OCI-M2 (cell line): Measurements from ENCODE around the gene NPW.
"Not testable (repeated sequence)": the region's sequence is repeated elsewhere in the genome, so short reads cannot be mapped to it uniquely, and the experiment has no call there.

Experiments
- DNase-seq: peaks from one replicate; lab custom pipeline; 2025; ENCODE audit not compliant: unreplicated experiment; lab: John Stamatoyannopoulos, UW

The NPW gene

DNA sequence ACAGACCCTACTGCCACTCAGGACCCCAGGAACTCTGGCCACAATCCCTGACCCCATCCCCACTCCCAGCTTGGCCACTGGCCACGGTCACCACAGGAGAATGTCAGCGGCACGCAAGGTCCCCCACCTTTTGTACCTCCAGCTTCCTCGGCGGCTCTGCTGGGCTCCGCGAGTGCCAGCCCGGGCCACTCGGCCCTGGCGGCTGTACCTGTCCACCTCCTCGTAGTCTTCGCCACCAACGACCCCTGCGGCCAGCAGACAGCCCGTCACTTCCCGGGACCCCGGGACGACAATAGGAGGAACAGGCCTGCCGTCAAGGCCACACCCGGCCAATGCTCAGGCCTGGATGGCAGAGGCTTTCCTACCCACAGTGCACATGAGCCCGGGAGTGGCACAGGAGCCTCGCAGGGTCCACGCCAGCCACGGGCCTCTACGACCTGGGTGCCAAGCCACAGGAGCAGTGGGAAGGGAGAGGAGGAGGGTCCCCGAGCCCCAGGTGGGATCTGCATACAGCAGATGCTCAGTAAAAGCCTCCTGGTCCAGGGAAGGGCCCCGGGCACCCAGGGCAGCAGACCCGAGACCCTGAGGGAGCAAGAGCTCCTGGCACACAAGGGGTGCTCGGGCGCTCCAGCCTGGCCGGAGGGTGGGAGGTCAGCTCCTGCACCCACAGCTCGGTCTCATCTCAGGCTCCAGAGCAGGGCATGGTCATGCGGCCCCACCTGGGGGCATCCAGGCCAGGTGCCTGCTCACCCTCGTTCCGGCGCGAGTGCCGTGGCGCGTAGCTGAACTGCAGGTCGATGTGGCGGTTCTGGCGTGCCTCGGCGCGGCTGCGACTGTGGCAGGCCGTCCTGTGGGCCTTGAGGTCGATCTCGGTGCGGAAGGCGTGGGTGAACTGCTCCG is 17.9 kb upstream of the NPW start:
- no peak for DNase-seq

DNA sequence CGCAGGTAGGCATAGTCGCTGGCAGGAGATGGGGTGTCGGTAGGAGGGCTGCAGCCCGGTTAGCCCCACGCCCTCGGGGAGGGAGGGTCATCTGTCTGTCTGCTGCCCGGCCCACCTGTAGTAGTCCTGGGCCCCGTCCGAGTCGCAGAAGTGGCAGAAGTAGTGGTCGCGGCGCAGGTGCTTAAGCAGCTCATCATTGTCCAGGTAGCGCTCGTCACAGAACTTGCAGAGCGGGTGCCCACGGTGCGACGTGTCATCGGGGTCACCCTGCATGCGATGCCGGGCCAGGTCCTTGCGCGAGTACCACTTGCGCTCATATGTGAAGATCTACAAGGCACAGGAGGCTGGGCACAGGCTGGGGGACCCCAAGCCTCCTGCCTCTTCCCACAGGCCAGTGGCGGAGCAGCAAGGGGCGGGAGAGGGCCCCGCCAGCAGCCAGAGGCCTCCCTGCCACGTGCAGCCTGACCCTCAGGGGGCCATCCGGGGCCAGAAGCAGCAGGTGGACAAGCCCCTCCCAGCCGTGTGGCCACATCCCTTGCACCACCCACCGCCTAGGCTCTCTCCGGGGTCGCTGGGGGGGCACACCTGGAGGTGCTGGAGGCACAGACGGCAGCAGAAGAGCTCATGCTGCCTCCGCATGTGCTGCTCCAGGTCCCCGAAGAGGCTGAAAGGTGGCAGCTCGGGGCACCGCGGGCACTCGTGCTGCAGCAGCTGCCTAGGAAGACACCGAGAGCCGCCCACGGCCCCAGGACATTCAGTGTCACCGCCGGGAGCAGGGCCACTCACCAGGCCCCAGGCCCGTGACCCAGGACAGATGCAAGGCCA is 17.0 kb upstream of the NPW start:
- no peak for DNase-seq

DNA sequence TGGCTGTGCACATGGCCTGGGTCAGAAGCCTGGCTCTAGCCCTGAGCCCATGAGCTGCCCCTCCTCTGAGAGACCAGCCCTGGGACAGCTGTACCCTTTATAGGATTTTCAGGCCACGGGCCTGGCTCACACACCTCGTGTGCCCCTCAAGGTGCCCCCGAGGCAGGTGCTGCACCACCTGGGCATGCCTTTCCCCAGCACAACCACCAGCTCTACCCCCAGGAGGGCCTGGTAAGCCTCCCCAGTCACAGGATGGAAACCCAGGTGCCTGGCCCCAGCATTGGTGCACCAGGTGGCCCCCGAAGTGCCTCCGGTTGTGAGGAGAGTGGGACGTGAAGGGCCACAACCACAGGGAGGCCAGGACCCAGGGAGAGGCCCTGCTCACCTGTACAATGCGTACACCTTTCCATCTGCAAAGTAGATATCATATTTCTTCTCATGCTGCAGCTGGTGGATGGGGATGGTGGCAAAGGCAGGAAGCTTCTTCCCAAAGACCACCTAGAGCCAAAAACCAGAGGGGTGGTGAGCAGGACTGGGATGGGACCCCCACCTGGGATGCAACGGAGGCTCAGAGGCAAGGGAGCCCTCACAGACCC is 16.3 kb upstream of the NPW start:
- no peak for DNase-seq

DNA sequence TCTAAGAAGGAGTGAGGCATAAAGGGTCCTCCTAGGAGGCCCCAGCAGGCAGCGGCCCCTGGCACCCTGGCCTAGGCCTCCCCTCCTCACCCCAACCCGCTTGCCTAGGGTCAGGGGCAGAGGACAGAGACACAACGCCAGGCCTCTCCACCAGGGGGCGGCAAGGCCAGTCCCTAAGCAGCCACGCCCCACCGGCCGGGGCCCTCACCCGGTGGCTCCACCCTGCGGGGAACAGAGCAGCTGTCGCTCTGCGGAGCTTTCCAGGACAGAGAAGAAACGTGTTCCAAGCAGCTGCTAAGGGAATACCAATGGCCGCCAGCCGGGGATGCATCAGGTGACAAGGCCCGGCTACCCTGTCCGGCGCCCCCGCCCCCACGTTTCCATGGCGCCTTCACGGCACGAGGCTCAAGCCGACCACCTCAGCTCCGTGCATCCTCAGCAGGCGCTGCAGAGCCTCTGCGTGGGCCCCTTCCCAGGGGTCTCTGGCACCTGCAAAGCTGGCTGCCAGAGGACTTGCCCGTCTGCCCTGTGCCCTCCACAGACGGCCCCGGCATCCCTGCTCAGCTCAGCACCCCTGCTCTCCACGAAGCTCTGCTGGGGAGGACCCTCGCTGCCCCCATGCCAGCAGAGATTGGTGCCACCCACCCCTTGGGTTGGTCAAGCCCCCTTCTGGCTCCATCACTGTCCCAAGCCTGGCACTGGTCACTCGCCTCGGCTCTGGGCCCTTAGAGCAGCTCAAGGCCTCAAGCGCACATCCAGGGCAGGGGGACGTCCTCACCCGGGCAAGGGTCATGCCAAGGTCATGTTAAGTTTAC is 15.6 kb upstream of the NPW start:
- DNase-seq: no peak

DNA sequence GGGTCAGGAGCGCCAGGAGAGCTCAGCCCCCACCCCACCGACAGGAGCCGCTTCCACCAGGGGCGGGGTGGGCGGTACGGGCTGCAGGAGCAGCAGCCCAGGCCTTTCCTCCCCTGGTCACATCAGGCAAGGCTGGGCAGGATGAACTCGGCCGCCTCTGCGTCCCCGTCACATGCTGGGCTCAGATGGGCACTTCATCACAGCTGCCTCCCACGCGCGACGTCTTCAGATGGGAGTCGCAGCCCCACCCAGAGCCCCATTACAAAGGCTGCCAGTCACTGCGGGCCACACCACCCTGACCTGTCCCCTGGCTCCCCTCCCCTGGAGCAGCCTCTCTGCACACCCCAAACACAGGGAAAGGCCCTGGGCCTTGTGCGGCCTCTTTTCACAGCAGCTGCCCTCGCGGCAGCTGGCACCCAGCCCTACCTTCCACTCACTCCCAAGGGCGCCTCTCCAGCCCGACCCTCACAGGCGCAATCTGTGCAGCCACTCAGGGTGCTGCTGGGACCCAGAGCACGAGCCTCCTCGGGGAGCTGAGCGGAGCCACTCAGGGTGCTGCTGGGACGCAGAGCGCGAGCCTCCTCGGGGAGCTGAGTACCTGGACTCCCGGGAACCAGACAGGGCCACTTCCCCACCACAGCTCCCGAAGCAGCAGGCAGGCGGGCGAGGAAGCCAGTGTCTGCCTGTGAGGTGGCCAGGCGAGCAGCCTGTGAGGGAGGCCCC is 14.6 kb upstream of the NPW start:
- no peak for DNase-seq

DNA sequence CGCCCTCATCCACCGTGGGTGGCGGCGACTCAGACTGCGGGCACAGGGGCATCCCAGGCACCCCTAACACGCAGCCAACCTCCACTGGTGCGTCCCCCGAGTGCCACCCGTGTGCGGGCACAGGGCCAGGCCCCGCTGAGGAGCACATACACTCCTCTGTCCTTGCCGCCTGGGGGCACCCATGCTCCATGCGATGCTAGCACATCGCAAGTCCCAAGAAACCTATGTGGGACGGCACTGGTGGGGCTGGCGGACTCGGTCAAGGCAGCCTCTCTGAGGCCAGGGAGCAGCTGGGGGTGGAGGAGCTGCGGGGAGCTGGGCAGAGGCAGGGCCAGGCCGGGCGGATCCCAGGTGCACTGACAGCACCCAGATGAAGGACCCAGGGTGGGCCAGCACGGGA is 13.9 kb upstream of the NPW start:
- no peak for DNase-seq

DNA sequence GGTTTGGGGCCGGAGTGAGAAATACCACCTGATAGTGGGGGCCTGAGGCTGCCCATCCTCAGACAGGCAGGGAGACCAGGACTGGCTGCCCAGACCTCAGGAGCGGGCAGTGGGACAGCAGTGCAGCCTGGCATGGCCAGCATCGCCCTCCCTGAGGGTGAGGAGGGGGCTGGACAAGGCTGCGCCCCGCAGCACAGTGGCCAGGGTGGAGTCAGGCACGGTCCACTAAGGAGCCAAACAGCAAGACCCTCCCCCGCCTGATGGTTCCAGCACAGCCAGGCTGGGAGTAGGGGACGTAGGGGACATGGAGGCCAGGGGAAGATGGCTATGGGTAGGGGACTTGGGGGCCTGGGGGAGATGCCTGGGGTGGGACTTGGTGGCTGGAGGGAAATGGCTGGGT is 13.3 kb upstream of the NPW start:
- DNase-seq: no peak

DNA sequence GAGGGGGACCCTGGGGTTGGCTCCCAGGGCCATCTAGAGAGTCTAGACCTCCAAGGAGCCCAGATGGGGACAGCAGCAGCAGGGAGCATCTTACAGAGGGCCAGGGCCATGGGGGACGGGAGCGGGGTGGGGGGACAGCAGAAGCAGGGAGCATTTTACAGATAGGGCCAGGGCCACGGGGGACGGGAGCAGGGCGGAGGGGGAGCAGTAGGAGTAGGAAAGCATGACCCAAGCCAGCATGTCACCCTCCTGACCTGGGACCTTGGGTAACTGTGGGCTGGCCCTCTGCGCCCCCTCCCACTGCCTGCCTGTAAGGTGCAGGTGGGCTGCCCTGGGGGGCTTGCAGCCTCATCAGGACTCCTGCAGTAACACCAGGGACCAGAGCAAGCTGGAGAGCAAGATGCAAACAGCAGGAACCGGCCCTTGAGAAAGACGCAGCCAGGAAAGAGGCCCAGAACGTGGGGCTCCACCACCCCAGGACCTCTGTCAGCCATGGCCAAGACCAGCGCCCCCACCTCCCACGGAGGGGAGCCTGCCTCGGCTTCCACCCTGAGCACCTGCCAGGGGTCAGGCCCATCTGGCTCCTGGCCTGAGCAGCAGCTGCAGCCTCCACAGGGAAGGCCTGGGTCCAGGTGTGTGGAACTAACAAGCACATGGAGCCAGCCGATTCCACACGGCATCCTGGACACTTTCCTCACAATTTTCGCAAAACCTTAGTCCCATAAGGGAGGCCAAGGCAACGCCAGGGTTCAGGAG is 12.3 kb upstream of the NPW start:
- DNase-seq: no peak

DNA sequence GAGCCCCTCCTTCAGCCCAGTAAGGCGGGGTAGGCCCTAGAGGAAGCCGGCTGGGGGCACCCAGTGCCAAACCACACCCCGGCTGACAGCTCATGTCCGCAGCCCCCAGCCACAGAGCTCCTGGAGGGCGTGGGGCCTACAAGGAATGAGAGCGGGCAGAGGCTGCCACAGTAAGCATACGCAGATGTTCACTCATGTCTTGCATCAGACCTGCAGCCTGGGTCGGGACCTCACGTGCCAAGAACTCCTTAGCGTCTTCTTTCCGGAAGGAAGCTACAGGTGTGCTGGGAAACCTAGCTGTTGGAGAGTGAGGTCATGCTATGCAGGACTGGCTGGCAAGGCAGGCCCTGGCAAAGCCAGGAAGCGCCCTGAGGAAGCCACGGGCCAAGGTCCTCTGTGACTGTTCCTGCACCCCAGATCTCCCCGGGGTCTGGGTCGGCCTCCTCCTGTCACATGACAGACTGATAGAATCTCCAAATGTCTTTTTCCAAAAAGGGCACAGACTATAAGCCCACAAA is 11.5 kb upstream of the NPW start:
- no peak for DNase-seq

DNA sequence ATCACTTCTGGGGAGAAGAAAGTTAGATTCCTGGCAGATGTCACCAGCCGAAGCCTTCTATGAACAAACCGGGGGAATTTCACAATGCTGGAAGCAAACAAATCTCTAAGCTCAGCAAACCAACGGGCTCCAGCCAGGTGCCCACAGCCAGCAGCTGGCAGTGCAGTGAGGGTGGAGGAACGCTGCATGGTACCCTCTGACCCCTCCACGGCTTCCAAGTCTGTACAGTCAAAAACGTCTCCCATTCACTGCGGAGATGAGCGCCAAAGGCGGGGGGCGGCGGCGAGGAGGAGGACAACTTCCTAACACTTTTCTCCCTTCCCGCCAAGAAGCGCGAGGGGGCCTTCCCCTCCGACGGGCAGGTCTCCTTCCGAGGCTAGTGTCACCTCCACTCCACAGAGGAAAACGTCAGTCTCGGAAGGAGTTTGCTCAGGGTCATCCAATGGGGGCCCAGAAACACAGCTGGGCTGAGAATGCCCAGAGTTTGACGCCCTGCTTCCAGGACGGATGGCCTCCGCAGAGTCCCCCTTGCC is 10.9 kb upstream of the NPW start:
- DNase-seq: no peak

DNA sequence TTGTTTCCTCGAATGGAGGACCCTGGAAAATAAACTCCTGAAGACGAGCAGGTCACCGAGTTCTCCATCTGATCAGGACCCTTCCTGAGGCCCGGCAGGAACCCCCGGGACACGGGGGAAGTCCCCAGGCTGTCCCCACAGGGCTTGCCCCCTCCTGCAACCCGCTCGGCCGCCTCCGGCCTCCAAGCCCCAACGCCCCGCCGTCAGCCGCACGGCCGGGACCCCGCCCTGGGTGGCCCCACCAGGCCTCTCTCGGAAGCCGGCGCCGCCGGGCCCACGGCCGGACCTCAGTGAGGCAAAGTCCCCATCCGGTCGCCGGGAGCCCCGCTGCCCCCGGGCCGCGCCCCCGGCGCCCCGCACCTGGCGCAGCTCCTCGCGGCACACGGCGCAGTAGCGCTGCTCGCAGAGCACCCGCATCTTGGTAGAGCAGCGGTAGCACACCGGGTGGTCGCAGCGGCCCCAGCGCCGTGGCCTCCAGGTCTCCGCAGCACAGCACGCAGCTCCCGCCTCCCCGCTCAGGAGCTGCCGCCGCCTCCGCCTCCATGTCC is 10.3 kb upstream of the NPW start:
- DNase-seq: no peak

DNA sequence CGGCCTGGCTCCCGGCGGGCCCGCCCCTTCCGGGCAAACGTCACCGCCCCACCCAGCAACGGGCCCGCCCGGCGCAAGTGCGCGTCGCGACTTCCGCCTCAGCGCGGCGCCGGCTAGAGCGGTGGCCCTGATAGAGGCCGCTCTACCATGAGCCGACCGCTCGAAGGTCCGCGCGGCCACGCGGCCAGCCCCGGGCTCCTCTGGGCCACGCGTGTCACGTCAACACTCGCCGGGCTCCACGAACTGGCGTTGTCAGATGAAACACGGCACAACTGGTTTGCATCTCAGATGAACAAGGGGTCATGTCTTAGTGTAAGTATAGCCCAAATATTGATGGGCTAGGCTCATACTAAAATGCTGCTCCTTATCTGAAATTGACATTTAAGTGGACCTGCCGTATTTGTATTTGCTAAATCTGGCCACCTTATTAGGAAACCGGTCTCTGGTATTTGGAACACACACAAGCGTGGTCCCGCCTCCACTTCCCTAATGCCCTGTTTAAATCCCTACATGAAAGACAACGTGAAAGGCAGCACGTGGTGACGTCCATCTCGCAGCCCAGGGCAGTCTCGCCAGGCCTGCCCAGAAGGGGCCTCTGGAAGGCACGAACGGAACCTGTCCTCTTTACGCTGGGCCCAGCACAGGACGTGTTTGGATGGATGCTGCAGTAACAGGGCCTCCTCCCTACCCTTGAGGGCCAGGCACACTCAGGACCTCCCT is 9.6 kb upstream of the NPW start, which contains the start of gene ZNF598:
TSS of gene ZNF598 (minus strand) at position 31 of the 720 bp plus-strand sequence.
- no peak for DNase-seq

DNA sequence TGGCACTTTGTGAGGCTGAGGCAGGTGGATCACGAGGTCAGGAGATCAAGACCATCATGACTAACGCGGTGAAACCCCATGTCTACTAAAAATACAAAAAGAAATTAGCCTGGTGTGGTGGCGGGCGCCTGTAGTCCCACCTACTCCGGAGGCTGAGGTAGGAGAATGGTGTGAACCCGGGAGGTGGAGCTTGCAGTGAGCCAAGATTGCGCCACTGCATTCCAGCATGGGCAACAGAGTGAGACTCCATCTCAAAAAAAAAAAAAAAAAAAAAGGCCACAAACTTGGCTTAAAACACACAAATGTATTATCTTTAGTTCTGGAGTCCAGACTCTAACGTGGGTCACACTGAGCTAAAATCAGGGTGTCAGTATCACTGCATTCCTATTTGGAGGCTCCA is 7.9 kb upstream of the NPW start:
- not testable (repeated sequence) for DNase-seq

DNA sequence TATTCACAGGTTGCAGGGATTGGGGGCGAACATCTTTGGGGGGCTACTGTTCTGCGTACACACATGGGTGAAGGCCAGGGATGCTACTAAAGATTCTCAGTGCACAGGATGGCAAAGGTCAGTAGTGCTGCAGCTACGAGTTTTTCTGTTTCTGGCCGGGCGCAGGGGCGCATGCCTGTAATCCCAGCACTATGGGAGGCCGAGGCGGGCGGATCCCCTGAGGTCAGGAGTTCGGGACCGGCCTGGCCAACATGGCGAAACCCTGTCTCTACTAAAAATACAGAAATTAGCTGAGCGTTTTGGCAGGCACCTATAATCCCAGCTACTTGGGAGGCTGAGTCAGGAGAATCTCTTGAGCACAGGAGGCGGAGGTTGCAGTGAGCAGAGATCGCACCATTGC is 6.1 kb upstream of the NPW start:
- no peak for DNase-seq

DNA sequence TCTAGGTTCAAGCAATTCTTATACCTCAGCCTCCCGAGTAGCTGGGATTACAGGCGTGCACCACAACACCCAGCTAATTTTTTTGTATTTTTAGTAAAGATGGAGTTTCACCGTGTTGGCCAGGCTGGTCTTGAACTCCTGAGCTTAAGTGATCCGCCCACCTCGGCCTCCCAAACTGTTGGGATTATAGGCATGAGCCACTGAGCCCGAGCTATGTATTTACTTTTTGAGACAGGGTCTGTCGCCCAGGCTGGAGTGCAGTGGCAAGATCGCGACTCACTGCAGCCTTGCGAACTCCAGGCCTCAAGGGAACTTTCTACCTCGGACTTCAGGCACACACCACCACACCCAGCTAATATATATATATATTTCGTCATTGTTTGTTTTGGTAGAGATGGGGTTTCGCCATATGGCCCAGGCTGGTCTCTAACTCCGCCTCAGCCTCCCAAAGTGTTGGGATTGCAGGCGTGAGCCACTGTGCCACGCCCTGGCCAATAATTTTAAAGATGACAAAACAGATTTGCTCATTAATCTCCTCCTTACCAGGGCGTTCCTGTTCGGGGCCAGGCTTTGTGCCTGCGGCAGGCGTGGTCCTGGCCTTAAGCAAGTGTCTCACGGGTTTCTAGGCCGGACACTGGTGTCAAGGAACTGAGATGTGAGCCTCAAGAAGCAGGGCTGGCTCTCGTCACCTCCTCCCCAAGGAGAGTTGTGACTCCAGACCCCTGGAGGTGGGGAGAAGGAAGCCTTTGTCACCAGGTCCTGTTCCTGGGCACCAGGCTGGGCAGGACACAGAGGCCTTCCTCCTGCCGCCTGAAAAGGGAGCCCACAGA is 4.3 kb upstream of the NPW start:
- no peak for DNase-seq

DNA sequence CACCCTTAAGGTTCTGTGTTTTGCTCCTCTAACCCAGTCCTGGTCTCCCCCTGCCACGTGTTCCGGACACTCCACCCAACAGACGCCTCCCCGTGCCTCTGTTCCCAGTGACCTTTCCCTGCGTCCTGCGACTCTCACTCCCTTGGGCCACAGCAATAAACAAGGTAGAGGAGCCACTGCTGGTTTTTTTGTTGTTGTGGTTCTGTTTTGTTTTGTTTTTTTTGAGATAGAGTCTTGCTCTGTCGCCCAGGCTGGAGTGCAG is 3.7 kb upstream of the NPW start:
- DNase-seq: no peak

DNA sequence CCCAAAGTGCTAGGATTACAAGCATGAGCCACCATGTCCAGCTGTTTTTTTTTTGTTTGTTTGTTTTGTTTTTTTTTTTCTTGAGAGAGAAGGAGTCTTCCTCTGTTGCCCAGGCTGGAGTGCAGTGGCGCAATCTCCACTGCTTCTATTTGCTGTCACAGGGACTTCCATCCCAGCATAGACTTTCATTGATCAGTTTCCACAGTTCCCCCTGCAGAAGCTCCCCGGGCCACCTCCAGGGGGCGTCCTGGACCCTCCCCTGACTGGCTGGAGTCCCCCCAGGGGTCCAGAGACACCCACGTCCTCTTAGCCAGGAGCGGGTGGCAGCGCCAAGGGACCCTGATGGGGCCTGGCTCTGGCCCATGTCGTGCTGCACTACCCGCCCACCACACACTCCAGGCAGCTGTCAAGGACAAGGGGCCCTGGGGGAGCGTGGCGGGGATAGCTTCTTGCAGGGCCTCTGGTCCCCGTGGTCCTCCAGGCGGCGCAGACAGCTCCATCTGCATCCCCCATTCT is 3.1 kb upstream of the NPW start:
- DNase-seq: no peak
